Measurements from ENCODE around the gene FTCD.

The FTCD gene

GRCh38 chr21:46135782-46136395, 19.5 kb downstream of the FTCD start:
- TF ChIP-seq GATA1 (IDR thresholded peaks at IDR 0.05; ENCODE audit: low read depth, low read length) (no peak), POLR2A (IDR thresholded peaks at IDR 0.05; ENCODE audit: low read length) (no peak)
- no peak for DNase-seq

GRCh38 chr21:46131838-46132651, 23.3 kb downstream of the FTCD start:
- TF ChIP-seq POLR2A (IDR thresholded peaks at IDR 0.05; ENCODE audit: low read length) = no peak
- TF ChIP-seq GATA1 (IDR thresholded peaks at IDR 0.05; ENCODE audit: low read depth, low read length) = no peak
- DNase-seq = no peak

- DNase-seq = no peak
- TF ChIP-seq POLR2A (IDR thresholded peaks at IDR 0.05; ENCODE audit: low read length) = no peak
- TF ChIP-seq GATA1 (IDR thresholded peaks at IDR 0.05; ENCODE audit: low read depth, low read length) = no peak
Measured at GRCh38 chr21:46131588-46131837, 23.9 kb downstream of the FTCD start.

- TF ChIP-seq POLR2A (IDR thresholded peaks at IDR 0.05; ENCODE audit: low read length) = no peak
- no peak for TF ChIP-seq GATA1 (IDR thresholded peaks at IDR 0.05; ENCODE audit: low read depth, low read length)
- DNase-seq = no peak
Measured at GRCh38 chr21:46130831-46131587, 24.4 kb downstream of the FTCD start.

- DNase-seq = no peak
- TF ChIP-seq GATA1 (IDR thresholded peaks at IDR 0.05; ENCODE audit: low read depth, low read length) = no peak
- TF ChIP-seq POLR2A (IDR thresholded peaks at IDR 0.05; ENCODE audit: low read length) = no peak
Measured at GRCh38 chr21:46129846-46130651, 25.3 kb downstream of the FTCD start.

GRCh38 chr21:46128933-46129571, 26.3 kb downstream of the FTCD start:
- no peak for TF ChIP-seq GATA1 (IDR thresholded peaks at IDR 0.05; ENCODE audit: low read depth, low read length)
- TF ChIP-seq POLR2A (IDR thresholded peaks at IDR 0.05; ENCODE audit: low read length) = no peak
- no peak for DNase-seq

- no peak for TF ChIP-seq GATA1 (IDR thresholded peaks at IDR 0.05; ENCODE audit: low read depth, low read length)
- no peak for TF ChIP-seq POLR2A (IDR thresholded peaks at IDR 0.05; ENCODE audit: low read length)
- DNase-seq = no peak
Measured at GRCh38 chr21:46128106-46128932, 27.1 kb downstream of the FTCD start.

- no peak for DNase-seq
- TF ChIP-seq POLR2A (IDR thresholded peaks at IDR 0.05; ENCODE audit: low read length) = no peak
- no peak for TF ChIP-seq GATA1 (IDR thresholded peaks at IDR 0.05; ENCODE audit: low read depth, low read length)
Measured at GRCh38 chr21:46127239-46128105, 27.9 kb downstream of the FTCD start.

- no peak for DNase-seq
- TF ChIP-seq POLR2A (IDR thresholded peaks at IDR 0.05; ENCODE audit: low read length) = no peak
- TF ChIP-seq GATA1 (IDR thresholded peaks at IDR 0.05; ENCODE audit: low read depth, low read length) = no peak
Measured at GRCh38 chr21:46126309-46127238, 28.8 kb downstream of the FTCD start.

- no peak for TF ChIP-seq POLR2A (IDR thresholded peaks at IDR 0.05; ENCODE audit: low read length)
- no peak for TF ChIP-seq GATA1 (IDR thresholded peaks at IDR 0.05; ENCODE audit: low read depth, low read length)
- DNase-seq = no peak
Measured at GRCh38 chr21:46125846-46126301, 29.5 kb downstream of the FTCD start.
